PFSK-1 (cell line): ENCODE results near the gene PCCB.

Experiments
- FOXP2 ChIP-seq: optimal IDR thresholded peaks from 2 replicates; pipeline ENCODE3; 2011; ENCODE audit warnings: borderline replicate concordance, control low read depth, inconsistent platforms; ENCODE audit not compliant: insufficient read depth; ENCODE audit errors: extremely low read length, extremely low read depth
- POLR2AphosphoS5 ChIP-seq: IDR thresholded peaks from 2 replicates; pipeline ENCODE4 v1.6.1; 2012; ENCODE audit warnings: low read depth, mild to moderate bottlenecking, control low read depth, low read length, moderate library complexity
- REST ChIP-seq, 2 experiments: IDR thresholded peaks; 2 replicates each; pipeline versions ENCODE4 v1.6.1 to v1.8.0; 2011 to 2012; ENCODE audit warnings: low read depth in 2 of 2, low read length in 2 of 2, control low read depth in 1 of 2, inconsistent platforms in 1 of 2, mild to moderate bottlenecking in 1 of 2, moderate library complexity in 1 of 2; ENCODE audit not compliant: insufficient read depth in 1 of 2
- SIN3A ChIP-seq: IDR thresholded peaks from 2 replicates; pipeline ENCODE4 v1.6.1; 2012; ENCODE audit warnings: mild to moderate bottlenecking, low read length, moderate library complexity, borderline replicate concordance; ENCODE audit not compliant: insufficient read depth
- TAF1 ChIP-seq: IDR thresholded peaks from 2 replicates; pipeline ENCODE4 v1.6.1; 2012; ENCODE audit warnings: low read length, control low read depth, borderline replicate concordance; ENCODE audit not compliant: insufficient read depth

PCCB gene

GRCh38 chr3:136277634-136278033, 27.5 kb downstream of the PCCB start:
- no peak for TF ChIP-seq REST (IDR thresholded peaks at IDR 0.05; ENCODE audit: insufficient read depth in 1 of 2, low read depth in 2 of 2, low read length in 2 of 2)
- TF ChIP-seq POLR2AphosphoS5: no peak

GRCh38 chr3:136279092-136279491, 29.0 kb downstream of the PCCB start:
- TF ChIP-seq TAF1 (no peak), REST (IDR thresholded peaks at IDR 0.05; ENCODE audit: insufficient read depth in 1 of 2, low read depth in 2 of 2, low read length in 2 of 2) (no peak), FOXP2 (no peak), POLR2AphosphoS5 (no peak), SIN3A (no peak)

- TF ChIP-seq TAF1 (no peak), POLR2AphosphoS5 (no peak), REST (IDR thresholded peaks at IDR 0.05; ENCODE audit: insufficient read depth in 1 of 2, low read depth in 2 of 2, low read length in 2 of 2) (no peak), SIN3A (no peak), FOXP2 (no peak)
Observed at GRCh38 chr3:136280961-136281360, 30.8 kb downstream of the PCCB start.

- no peak for TF ChIP-seq POLR2AphosphoS5
- no peak for TF ChIP-seq REST (IDR thresholded peaks at IDR 0.05; ENCODE audit: insufficient read depth in 1 of 2, low read depth in 2 of 2, low read length in 2 of 2)
- no peak for TF ChIP-seq FOXP2
- TF ChIP-seq SIN3A: no peak
- TF ChIP-seq TAF1: no peak
Observed at GRCh38 chr3:136281966-136282520, 31.9 kb downstream of the PCCB start.

GRCh38 chr3:136283627-136284026, 33.5 kb downstream of the PCCB start:
- TF ChIP-seq FOXP2: no peak

- TF ChIP-seq SIN3A (no peak), TAF1 (no peak), FOXP2 (no peak), REST (IDR thresholded peaks at IDR 0.05; ENCODE audit: insufficient read depth in 1 of 2, low read depth in 2 of 2, low read length in 2 of 2) (no peak), POLR2AphosphoS5 (no peak)
Observed at GRCh38 chr3:136291302-136291701, 41.2 kb downstream of the PCCB start.
